Measurements from ENCODE around the gene MPRIP.
"Not testable (repeated sequence)": the region's sequence is repeated elsewhere in the genome, so short reads cannot be mapped to it uniquely, and the experiment has no call there.

The MPRIP gene

GRCh38 chr17:17128476-17129075 lies 86.3 kb downstream of the MPRIP start:
- no peak for DNase-seq (ENCODE audit: low spot score)

- DNase-seq (ENCODE audit: low spot score) = no peak
These were observed 87.2 kb downstream of the MPRIP start for GRCh38 chr17:17129466-17129865.

- DNase-seq (ENCODE audit: low spot score) = no peak
These were observed 88.0 kb downstream of the MPRIP start for GRCh38 chr17:17130077-17130844.

- DNase-seq (ENCODE audit: low spot score) = no peak
These were observed 89.6 kb downstream of the MPRIP start for GRCh38 chr17:17131839-17132238.

GRCh38 chr17:17132746-17133145 lies 90.5 kb downstream of the MPRIP start:
- DNase-seq (ENCODE audit: low spot score) = no peak

GRCh38 chr17:17134051-17134956 lies 92.0 kb downstream of the MPRIP start:
- no peak for DNase-seq (ENCODE audit: low spot score)

GRCh38 chr17:17134957-17135333 lies 92.7 kb downstream of the MPRIP start:
- DNase-seq (ENCODE audit: low spot score) = no peak

- DNase-seq (ENCODE audit: low spot score) = not testable (repeated sequence)
These were observed 94.0 kb downstream of the MPRIP start for GRCh38 chr17:17136221-17136620.

GRCh38 chr17:17137731-17138585 lies 95.7 kb downstream of the MPRIP start:
- no peak for DNase-seq (ENCODE audit: low spot score)

GRCh38 chr17:17139972-17140589 lies 97.8 kb downstream of the MPRIP start:
- DNase-seq (ENCODE audit: low spot score) = no peak

GRCh38 chr17:17140590-17140980 lies 98.3 kb downstream of the MPRIP start:
- DNase-seq (ENCODE audit: low spot score) = peak; percentile 82

GRCh38 chr17:17141279-17141678 lies 99.0 kb downstream of the MPRIP start:
- no peak for DNase-seq (ENCODE audit: low spot score)

GRCh38 chr17:17141860-17142552 lies 99.7 kb downstream of the MPRIP start:
- DNase-seq (ENCODE audit: low spot score) = peak; percentile 76

- DNase-seq (ENCODE audit: low spot score) = no peak
These were observed 100.3 kb downstream of the MPRIP start for GRCh38 chr17:17142556-17142955.

- no peak for DNase-seq (ENCODE audit: low spot score)
These were observed 101.2 kb downstream of the MPRIP start for GRCh38 chr17:17143501-17143900.

GRCh38 chr17:17144061-17144460 lies 101.8 kb downstream of the MPRIP start:
- no peak for DNase-seq (ENCODE audit: low spot score)

- DNase-seq (ENCODE audit: low spot score) = no peak
These were observed 102.8 kb downstream of the MPRIP start for GRCh38 chr17:17144916-17145665.

- no peak for DNase-seq (ENCODE audit: low spot score)
These were observed 104.6 kb downstream of the MPRIP start for GRCh38 chr17:17146786-17147406.

- DNase-seq (ENCODE audit: low spot score) = peak; percentile 62
These were observed 105.6 kb downstream of the MPRIP start for GRCh38 chr17:17147821-17148220.

Data from GM03348 (cell line).